Neural progenitor cell (in vitro differentiated cells): ENCODE results near the gene C16orf54.
A peak's percentile ranks its signal among the peaks of the same experiment; 100 is the strongest.

ENCODE experiments used
- CTCF ChIP-seq: fragments of 200-600 bp; sonication (generic); IDR thresholded peaks from 2 replicates; pipeline ENCODE4 v1.5.1; 2017; ENCODE audit warnings: antibody characterized with exemption, mild to moderate bottlenecking
- EZH2 ChIP-seq: fragments of 200-600 bp; sonication (generic); IDR thresholded peaks from 2 replicates; pipeline ENCODE4 v1.6.1; 2017; ENCODE audit warnings: antibody characterized with exemption, mild to moderate bottlenecking, moderate library complexity
- EZH2phosphoT487 ChIP-seq: fragments of 200-600 bp; sonication (generic); IDR thresholded peaks from 2 replicates; pipeline ENCODE4 v1.6.1; 2017; ENCODE audit warnings: antibody characterized with exemption

DNA sequence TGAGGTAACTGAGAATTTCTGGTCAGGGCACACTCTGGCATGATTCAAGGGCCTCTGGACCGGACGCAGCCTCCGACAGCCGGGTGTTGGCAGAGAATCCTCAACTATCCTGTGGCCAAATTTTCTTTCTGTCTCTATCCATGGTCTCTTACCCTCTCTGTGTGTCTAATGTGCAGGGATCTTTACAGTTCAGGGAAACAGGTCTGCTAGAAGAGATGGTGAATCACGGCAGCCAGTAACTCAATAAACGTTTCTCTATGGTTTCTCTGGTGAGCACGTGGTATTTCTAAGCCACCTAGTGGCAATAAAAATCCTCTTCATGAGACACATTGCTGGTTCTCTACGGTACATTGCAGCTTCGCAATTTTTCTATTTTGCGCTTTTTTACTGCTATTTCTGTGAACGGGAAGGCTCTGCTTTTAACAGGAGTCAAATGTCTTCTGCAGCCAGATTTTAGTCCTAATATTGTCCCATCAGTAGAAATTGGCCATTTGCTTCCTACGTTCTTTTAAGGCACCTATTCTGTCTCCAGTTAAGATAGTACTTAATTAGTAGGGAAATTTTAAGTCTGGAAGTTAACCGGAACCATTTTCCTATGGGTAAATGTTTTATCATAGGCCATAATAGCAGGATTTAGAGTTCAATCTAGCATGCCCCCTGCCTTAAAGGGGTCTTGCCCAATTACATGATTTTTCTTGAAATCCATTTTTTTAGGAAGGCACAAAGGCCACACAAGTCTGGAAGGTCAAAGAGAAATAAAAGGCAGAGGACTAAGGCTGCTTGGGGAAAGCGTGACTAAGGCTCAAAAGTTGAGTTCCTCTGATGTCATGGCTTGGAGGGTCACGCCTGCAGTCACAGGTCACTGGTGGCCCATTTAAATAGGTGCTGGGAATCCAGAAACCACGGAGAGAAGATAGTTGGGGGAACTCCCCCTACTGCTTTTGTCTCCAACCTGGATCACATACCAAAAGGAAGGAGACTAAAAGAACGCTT is 35.3 kb downstream of the C16orf54 start:
- peak; percentile 67 for TF ChIP-seq CTCF
- TF ChIP-seq EZH2phosphoT487 = no peak
- no peak for TF ChIP-seq EZH2
